GM12892 (cell line): Measurements from ENCODE around the gene AS3MT.

Experiments used
- POLR2AphosphoS5 ChIP-seq: IDR thresholded peaks from 2 replicates; pipeline ENCODE4 v1.6.1; 2011; ENCODE audit warnings: low read depth, low read length, control low read depth
- TAF1 ChIP-seq: IDR thresholded peaks from 2 replicates; pipeline ENCODE4 v1.6.1; 2011; ENCODE audit warnings: low read depth, mild to moderate bottlenecking, control low read depth, low read length, borderline replicate concordance

DNA sequence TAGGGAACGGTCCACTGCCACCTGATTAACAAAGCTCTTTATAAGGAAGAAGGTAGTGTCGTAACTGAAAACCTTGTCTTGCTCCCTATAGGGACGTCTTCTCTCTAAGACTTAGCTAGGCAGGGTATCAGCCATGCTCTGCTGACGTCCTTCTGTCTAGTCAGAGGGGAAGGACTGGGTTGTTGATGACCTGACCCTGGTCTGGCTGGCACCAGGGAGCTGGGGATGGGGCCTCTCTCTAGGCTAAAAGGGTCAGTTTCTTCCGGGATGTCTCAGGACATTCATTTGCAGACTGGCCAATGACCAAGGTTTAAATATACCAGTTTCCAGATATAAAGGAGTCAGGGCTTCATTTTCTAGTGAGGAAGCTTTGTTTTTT lies 41.7 kb upstream of the AS3MT start:
- no peak for TF ChIP-seq POLR2AphosphoS5
- TF ChIP-seq TAF1 = no peak
